Panc1 (cell line): ENCODE results near the gene CENPP. TPM values are rescaled to one million over a fixed set of nuclear protein-coding genes. Genes with fewer than 3 reads are reported as not detected.

Experiments used
- ATAC-seq: fragments of 200-7000 bp; cut with Tn5 transposase; 2 replicates; pipeline ENCODE4 v1.9.1; 2020; ENCODE audit warnings: mild to moderate bottlenecking, moderate library complexity
- BruUV-seq: library from RNA; stranded (reverse); fragments of 400-500 nt; replicated peaks from 2 replicates; lab custom pipeline; 2021; lab: Mats Ljungman, UMichigan
- CTCF ChIA-PET: fragments of 300-600 bp; sonication (Branson Sonifier 250); formaldehyde crosslinking; loops from one replicate; lab custom pipeline; 2022; ENCODE audit warnings: antibody characterized with exemption; lab: Charles Lee
- POLR2A ChIA-PET: fragments of 300-600 bp; sonication (Branson Sonifier 250); formaldehyde crosslinking; loops from one replicate; lab custom pipeline; 2022; ENCODE audit warnings: antibody characterized with exemption; lab: Charles Lee
- DNase-seq: peaks from one replicate; pipeline ENCODE4 v3.0.0-alpha.2; 2010; ENCODE audit warnings: low read depth, low spot score
- H3K27ac ChIP-seq: 2 replicates; pipeline ENCODE4 v1.5.1; 2011; ENCODE audit warnings: mild to moderate bottlenecking, low read length, inconsistent platforms
- H3K27me3 ChIP-seq: fragments of 200-500 bp; sonication (Bioruptor generic); 2 replicates; pipeline ENCODE4 v1.6.0; 2014; ENCODE audit warnings: low read length, inconsistent platforms; ENCODE audit not compliant: control insufficient read depth, insufficient read depth
- H3K36me3 ChIP-seq: fragments of 200-500 bp; sonication (Bioruptor generic); 2 replicates; pipeline ENCODE4 v1.5.1; 2014; ENCODE audit warnings: inconsistent platforms, mild to moderate bottlenecking, low read length, moderate library complexity; ENCODE audit not compliant: control insufficient read depth, insufficient read depth
- H3K4me1 ChIP-seq: 2 replicates; pipeline ENCODE4 v1.5.1; 2011; ENCODE audit warnings: inconsistent platforms, mild to moderate bottlenecking, low read length, moderate library complexity; ENCODE audit not compliant: control insufficient read depth, insufficient read depth
- H3K4me3 ChIP-seq, 2 experiments: 2 replicates each; pipeline ENCODE4 v1.5.1; 2011 to 2012; ENCODE audit warnings: low read depth in 2 of 2, low read length in 2 of 2, mild to moderate bottlenecking in 2 of 2, inconsistent platforms in 1 of 2, moderate library complexity in 1 of 2
- H3K9me3 ChIP-seq: fragments of 200-500 bp; sonication (Bioruptor generic); 2 replicates; pipeline ENCODE4 v1.5.1; 2014; ENCODE audit warnings: low read depth, mild to moderate bottlenecking, inconsistent platforms, low read length, moderate library complexity; ENCODE audit not compliant: control insufficient read depth, insufficient read depth
- CTCF ChIP-seq: fragments of 450-650 bp; IDR thresholded peaks from 2 replicates; pipeline ENCODE4 v1.5.1; 2017; ENCODE audit warnings: mild to moderate bottlenecking
- POLR2AphosphoS5 ChIP-seq: IDR thresholded peaks from 2 replicates; pipeline ENCODE4 v1.6.1; 2012; ENCODE audit warnings: mild to moderate bottlenecking, low read depth, low read length, moderate library complexity
- REST ChIP-seq, 2 experiments: IDR thresholded peaks; 2 replicates each; pipeline ENCODE4 v1.6.1; 2011 to 2012; ENCODE audit warnings: low read depth in 2 of 2, control low read depth in 1 of 2, low read length in 1 of 2, mild to moderate bottlenecking in 1 of 2, moderate library complexity in 1 of 2; ENCODE audit not compliant: insufficient read depth in 1 of 2
- SIN3A ChIP-seq: IDR thresholded peaks from 2 replicates; pipeline ENCODE4 v1.6.1; 2012; ENCODE audit warnings: low read depth, mild to moderate bottlenecking, low read length, moderate library complexity, borderline replicate concordance; ENCODE audit not compliant: insufficient read depth
- TCF7L2 ChIP-seq: IDR thresholded peaks from 2 replicates; pipeline ENCODE4 v1.6.1; 2011; ENCODE audit warnings: mild to moderate bottlenecking, low read depth, low read length, inconsistent platforms
- in situ Hi-C: cut with HindIII; loops from 2 replicates; pipeline ENCODE4 v1.10.0; 2016; ENCODE audit warnings: low sequenced_read_pairs, low pct_unique_long_range_greater_than_20kb
- intact Hi-C: fragments of 100-400 bp; cut with micrococcal nuclease; formaldehyde crosslinking; loops from one replicate; pipeline ENCODE4 v1.10.0; 2022; ENCODE audit not compliant: unreplicated experiment
- total RNA-seq: library from RNA; stranded (reverse); gene quantifications from one replicate; pipeline ENCODE4 v1.2.1, GENCODE V29; 2021; ENCODE audit not compliant: unreplicated experiment

CENPP gene
- total RNA-seq, 1 experiment from 2014 or later: 6.7 TPM

DNA sequence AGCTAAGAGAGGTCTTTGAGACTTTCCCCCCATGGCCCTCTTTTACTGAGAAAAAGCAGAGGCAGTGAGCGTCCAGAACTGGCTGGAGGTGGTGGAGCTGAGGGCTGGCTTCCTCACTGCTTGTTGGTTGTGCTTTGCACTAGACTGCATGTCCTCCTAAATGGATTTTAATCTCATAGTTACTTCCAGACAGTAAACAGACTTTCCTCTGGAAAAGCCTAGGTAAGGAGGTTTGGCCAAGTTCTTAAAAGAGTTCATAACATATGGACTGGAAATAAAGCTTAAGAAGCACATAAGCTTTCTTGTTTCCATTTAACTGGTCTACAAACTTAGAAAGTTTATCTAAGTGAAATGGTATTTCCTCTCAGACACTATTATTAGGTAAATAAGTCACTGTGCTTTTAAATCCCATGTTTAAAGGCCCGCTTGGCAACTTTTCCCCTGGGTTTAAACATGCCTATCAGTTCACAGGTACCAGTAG, 154.6 kb downstream of the CENPP start:
- CTCF ChIA-PET: no interaction called here
- Histone ChIP-seq H3K4me1 (no peaks in the 10 kb centered on the region), H3K36me3 (no peaks in the 10 kb centered on the region), H3K27me3 (no peaks in the 10 kb centered on the region), H3K27ac (no peak overlapping the region), H3K4me3 (no peak overlapping the region), H3K9me3 (no peaks in the 10 kb centered on the region)
- BruUV-seq: no TSS peak
- DNase-seq (no peak), ATAC-seq (no peak)
- POLR2A ChIA-PET: no interaction called here
- in situ Hi-C loops (no loop called here), intact Hi-C loops (no loop called here)
- TF ChIP-seq REST (IDR thresholded peaks at IDR 0.05; ENCODE audit: insufficient read depth in 1 of 2, low read depth in 2 of 2, low read length in 1 of 2): no peak
- no peak for TF ChIP-seq POLR2AphosphoS5
- TF ChIP-seq CTCF: no peak
- no peak for TF ChIP-seq SIN3A
- TF ChIP-seq TCF7L2: no peak

- BruUV-seq: no TSS peak
- CTCF ChIA-PET: no interaction called here
- in situ Hi-C loops (no loop called here), intact Hi-C loops (no loop called here)
- POLR2A ChIA-PET: no interaction called here
- no peak for TF ChIP-seq REST (IDR thresholded peaks at IDR 0.05; ENCODE audit: insufficient read depth in 1 of 2, low read depth in 2 of 2, low read length in 1 of 2)
- no peak for TF ChIP-seq TCF7L2
- no peak overlapping the region for H3K27ac ChIP-seq
- H3K4me1 ChIP-seq: no peaks in the 10 kb centered on the region
- DNase-seq (no peak), ATAC-seq (no peak)
- no peaks in the 10 kb centered on the region for H3K36me3 ChIP-seq
- no peak overlapping the region for H3K4me3 ChIP-seq
- H3K27me3 ChIP-seq: no peaks in the 10 kb centered on the region
- H3K9me3 ChIP-seq: no peaks in the 10 kb centered on the region
These were observed 155.4 kb downstream of the CENPP start for GRCh38 chr9:92480986-92481633.
